Stimulated activated CD4-positive, alpha-beta T cell treated with anti-CD3 and anti-CD28 coated beads, Interleukin-12 subunit alpha, Interleukin-12 subunit beta, amount 100 ng/mL, for 48 hours (primary cell): ENCODE data around the gene COPZ1.
"Not testable (repeated sequence)": the region's sequence is repeated elsewhere in the genome, so short reads cannot be mapped to it uniquely, and the experiment has no call there.

Experiments used
- DNase-seq, 3 donors: peaks; one replicate each; pipeline ENCODE4 v3.0.0-alpha.2; 2020; ENCODE audit warnings: low read depth in 2 of 3, low spot score in 1 of 3

COPZ1 gene

GRCh38 chr12:54324617-54325441 is at the start of gene COPZ1:
TSS of gene COPZ1 (plus strand) at chr12:54325131. CDS start at chr12:54325164, 33 bp downstream.
- DNase-seq = peak; percentile 86 to 94 (median 92)

GRCh38 chr12:54276368-54276767 is 48.6 kb upstream of the COPZ1 start:
- no peak for DNase-seq

DNA sequence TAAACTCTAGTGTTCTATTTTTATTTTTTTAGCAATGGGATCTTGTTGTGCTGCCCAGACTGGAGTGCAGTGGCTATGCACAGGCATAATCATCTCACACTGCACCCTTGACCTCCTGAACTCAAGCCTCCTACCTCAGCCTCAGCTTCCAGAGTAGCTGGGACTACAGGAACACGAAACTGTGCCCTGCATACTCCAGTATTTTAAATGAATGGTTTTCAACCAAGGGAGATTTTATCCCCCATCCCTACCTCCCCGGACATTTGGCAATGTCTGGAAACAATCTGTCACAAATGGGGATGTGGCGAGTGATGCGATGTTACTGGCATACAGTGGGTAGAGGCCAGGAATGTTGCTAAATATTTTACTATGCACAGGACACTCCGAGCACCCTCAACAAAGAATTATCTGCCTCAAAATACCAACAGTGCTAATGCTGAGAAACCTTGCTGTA is 47.1 kb upstream of the COPZ1 start:
- no peak for DNase-seq

DNA sequence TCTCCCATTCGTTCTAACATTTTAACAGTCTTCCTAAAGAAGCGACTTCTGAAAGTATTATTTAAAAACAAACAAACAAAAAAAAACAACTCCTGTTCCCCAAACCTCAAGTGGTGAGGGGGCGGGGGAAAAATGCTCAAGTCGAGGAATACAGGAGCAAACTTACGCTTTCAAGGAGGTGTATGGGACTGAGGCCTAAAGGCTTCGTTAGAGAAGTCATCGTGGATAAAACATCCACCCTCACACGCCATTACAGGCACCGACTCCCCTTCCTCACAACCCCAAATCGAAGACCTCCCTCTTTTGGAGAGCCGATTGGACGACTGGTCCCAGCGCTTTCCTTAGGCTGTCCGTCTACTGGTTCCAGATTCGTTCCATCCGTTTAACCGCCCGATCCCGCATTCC is 45.7 kb upstream of the COPZ1 start:
- DNase-seq = no peak

- DNase-seq = peak; percentile 98 to 99 (median 98)
Observed at GRCh38 chr12:54279632-54280467, 45.1 kb upstream of the COPZ1 start, which contains the start of gene CBX5. TSS of gene CBX5 (minus strand) at chr12:54280122. CDS start at chr12:54257650, 22,472 bp downstream.

DNA sequence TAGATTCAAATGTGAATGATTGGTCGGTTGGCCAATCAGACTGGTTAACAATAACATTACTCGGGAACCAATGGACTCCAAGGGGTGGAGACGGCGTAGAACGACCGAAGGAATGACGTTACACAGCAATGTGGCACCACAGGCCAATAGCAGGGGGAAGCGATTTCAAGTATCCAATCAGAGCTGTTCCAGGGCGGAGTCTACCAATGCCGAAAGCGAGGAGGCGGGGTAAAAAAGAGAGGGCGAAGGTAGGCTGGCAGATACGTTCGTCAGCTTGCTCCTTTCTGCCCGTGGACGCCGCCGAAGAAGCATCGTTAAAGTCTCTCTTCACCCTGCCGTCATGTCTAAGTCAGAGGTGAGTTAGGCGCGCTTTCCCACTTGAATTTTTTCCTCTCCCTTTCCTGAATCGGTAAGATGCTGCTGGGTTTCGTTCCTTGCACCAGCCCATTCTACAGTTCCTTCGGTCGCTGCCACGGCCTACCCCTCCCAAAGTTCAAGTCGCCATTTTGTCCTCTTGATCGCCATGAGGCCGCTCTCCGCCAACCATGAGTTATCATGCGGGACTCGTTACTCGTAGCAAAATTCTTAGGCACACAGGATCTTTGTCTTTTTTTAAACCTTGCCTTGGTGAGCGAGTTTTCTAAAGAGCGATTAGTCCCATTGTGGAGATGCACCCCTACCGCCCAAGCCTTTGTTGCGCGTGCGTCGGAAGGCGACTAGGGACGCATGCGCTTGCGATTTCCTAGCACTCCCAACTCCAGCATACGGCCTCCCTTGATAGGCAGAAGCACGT is 44.3 kb upstream of the COPZ1 start, which contains the start of gene HNRNPA1:
Gene HNRNPA1, plus strand, starts transcription at position 259 of the 793 bp plus-strand sequence. Its CDS starts 82 bp downstream, at position 341.
- peak; percentile 89 to 95 (median 90) for DNase-seq

DNA sequence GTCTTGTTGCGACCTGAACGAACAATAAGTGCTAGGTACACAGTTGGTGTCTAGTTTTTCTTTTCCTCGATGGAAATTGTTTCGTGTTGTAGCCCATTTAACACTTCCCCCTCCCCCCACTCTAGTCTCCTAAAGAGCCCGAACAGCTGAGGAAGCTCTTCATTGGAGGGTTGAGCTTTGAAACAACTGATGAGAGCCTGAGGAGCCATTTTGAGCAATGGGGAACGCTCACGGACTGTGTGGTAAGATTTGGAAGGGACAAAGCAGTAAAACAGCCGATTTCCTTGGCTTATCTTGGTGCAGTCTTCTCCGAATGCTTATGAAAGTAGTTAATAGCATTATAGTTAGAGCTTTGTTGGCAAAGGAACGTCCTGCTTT is 43.7 kb upstream of the COPZ1 start:
- not testable (repeated sequence) for DNase-seq

DNA sequence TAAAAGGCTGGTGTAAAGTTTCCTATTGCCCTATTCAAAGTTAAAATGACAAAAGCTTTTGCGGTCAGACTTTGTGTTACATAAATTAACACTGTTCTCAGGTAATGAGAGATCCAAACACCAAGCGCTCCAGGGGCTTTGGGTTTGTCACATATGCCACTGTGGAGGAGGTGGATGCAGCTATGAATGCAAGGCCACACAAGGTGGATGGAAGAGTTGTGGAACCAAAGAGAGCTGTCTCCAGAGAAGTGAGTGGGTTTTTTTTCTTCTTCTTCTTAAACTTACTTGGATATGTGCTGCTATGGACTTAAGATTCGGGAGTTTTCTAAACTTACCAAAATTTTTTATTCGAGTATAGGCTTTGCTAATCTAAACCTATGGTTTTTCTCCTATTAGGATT is 43.2 kb upstream of the COPZ1 start:
- not testable (repeated sequence) for DNase-seq

- peak in 2 of 3 donors; percentile 29 to 31 for DNase-seq
Observed at GRCh38 chr12:54282949-54283593, 41.9 kb upstream of the COPZ1 start.

DNA sequence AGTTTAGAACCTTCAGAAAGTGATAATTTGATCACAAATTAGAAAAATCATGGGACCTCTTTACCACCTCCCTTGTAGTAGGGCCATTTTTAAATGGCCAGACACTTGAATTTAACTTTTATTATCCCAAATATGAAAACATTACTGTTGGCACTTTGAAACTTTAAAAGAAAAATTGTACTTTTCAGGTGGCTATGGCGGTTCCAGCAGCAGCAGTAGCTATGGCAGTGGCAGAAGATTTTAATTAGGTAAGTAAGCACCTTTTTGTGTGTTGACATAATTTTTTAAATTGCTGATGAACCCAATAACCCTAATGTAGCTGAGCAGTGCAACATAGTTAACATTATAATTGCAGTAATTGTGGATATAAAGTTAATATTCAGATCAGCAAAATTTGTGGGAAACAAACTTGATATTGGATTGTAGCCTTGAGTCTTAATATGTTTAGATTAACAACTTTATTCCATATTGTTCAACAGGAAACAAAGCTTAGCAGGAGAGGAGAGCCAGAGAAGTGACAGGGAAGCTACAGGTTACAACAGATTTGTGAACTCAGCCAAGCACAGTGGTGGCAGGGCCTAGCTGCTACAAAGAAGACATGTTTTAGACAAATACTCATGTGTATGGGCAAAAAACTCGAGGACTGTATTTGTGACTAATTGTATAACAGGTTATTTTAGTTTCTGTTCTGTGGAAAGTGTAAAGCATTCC is 40.7 kb upstream of the COPZ1 start:
- DNase-seq = not testable (repeated sequence)

DNA sequence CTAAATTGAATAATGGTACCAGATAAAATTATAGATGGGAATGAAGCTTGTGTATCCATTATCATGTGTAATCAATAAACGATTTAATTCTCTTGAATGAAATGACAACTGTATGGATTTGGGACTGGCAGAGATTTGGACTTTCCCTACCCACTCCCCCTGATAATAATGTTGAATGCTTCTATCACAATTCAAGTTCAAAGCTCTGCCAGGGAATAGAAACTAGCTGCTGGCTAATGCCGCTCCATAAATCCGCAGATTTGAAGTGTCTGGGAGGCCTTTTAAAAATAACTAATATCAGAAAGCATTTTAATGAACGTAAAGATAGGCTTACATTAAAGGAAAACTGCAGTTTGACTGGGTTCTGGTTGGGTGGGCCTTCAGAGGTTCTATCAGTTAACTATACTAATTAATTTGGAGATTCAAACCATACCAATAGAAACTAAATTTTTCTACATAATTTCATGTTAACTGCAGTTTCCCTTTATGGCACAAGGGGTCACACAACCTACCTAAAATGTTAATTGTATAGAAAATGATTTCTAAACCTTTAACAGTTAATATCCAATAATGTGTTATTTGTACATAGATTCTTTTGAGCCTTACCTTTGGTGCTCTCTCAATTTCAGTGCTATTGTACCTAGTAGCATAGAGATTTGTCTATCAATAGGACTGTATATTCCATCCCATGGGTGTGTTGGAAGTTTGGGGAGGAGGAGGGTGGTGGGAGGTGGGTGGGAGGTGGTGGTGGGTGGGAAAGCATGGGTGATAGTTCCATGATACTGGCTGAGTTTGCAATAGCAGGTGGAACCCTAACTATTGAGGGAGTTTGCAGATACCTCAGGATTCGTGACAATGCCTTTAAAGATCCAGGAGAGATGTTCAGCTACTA is 39.5 kb upstream of the COPZ1 start:
- DNase-seq = no peak

DNA sequence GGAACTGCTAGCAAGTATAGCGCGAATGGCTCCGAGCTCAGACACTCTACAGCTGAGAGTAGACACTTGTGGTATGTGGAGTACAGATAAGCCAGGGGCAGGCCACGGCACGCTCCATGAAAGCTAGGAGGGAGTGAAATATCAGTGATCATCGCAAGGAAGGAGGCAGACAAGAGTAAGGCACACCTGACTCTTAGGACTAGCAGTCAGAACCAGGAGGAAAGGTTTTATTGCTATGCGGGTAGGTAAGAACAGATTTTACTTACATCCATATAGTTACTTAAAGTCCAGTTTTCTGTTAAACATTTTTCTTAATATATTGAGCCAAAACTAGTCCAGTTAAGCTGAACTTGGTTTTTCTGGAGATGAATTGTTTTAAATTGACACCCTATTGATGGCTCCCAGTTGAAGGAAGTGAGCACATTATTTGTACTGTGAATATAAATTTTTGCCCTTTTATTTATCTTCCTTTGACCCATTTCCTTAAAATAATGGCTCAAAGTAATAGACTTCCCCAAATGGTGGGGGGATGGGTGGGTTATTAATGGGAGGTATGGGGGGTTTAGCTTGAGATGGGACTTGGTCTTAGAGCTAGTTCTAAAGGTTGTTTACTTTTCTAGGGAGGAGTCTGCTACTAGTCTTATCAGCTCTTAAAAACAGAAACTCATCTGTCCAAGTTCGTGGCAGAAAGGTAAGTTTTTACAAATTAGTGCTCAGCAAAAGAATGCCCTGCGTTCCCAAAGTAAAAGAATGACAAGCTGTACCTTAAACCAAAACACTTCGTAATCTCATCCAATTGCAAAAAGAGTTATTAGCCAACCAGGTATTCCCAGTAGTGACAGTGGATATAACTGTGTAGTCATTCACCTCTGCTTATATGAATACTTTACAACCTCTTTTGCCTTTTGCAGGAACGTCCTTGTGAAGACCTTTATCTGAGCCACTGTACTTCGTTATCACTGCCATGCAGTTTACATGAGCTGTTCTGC is 38.6 kb upstream of the COPZ1 start:
- DNase-seq = no peak

- DNase-seq = no peak
Observed at GRCh38 chr12:54287261-54288157, 37.4 kb upstream of the COPZ1 start.

DNA sequence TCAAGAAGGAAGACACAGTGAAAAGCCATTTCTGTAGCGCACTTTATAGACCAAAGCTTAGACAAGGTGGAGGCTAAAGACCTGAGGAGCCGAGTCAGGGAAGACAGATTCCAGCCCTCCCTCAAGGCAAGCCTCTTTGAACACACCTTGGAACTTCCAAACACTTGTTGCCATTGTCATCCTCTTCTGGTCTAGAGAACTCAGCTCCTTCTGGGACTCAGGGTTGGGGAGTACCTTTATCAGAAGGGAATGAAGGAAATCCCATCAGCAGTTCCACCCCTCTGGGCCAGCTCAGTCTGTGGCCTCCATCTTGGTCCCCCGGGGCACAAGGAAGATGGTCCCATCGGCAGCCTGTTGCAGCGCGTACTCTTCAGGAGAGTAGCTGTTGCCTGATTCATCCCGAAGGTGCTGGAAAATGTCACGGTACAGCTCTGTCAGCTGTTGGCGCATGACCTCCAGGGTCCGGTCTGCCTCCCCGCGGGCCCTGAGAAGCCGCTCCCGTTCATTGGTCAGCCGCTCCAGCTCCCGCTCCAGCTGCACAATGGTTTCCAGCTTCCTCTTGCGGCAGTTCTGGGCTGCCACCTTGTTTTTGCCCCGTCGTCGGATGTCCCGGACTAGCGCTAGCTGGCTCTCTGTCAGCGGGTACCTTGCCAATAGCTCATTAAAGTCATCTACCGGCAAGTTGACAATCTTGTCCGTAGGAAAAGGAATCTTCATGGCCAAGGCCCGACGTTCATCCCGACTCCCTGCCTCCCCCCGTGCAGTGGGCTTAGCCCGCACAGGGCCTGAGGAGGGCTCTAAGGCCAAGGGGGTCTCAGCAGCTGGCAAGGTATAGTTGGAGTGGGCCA is 32.6 kb upstream of the COPZ1 start:
- DNase-seq = no peak

DNA sequence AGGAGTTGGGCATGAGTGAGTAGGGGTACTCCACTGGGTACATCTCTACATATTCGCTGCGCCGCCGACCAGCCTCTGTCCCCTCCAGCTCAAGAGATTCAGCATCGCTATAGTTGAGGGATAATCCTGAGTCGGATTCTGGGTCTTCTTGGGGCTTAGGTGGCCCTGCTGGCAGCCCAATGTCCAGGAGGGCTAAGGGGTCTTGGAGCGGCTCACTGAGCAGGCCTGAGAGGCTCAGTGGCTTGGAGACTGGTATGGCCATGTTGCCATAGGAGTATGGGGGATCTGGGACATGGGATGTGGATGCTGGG is 32.0 kb upstream of the COPZ1 start:
- DNase-seq = no peak
